GM21526 (cell line): ENCODE measurements around the gene NAA35.

Experiments
- ATAC-seq: cut with Tn5 transposase; IDR thresholded peaks from one replicate; pipeline ENCODE4 v1.9.1; 2021; ENCODE audit warnings: moderate library complexity; ENCODE audit not compliant: unreplicated experiment, low FRiP score

Gene NAA35

DNA sequence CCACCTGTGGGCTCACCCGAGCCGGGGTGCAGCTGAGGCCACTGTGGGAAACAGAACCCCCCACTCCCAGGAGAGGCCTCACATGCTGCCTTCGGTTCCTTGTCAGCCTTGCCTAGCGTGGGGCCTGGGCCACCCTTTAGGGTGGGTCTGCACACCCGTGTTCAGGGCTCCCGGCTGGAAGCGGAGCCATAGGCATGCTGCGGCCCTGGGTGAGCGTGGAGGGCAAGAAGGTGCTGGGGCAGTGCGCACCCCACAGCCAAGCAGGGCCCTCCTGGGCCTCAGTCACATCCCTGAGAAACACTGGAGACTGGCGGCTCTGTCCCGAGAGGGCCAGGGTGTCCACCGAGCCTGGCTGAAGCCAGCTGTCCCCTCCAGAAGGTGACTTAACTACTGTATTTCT lies 116.5 kb downstream of the NAA35 start:
- no peak for ATAC-seq

GRCh38 chr9:86061972-86062739 lies 121.2 kb downstream of the NAA35 start:
- ATAC-seq, result no peak

- no peak for ATAC-seq
These were observed 122.1 kb downstream of the NAA35 start for GRCh38 chr9:86062845-86063693.

- ATAC-seq, result no peak
These were observed 123.3 kb downstream of the NAA35 start for GRCh38 chr9:86064220-86064619.

DNA sequence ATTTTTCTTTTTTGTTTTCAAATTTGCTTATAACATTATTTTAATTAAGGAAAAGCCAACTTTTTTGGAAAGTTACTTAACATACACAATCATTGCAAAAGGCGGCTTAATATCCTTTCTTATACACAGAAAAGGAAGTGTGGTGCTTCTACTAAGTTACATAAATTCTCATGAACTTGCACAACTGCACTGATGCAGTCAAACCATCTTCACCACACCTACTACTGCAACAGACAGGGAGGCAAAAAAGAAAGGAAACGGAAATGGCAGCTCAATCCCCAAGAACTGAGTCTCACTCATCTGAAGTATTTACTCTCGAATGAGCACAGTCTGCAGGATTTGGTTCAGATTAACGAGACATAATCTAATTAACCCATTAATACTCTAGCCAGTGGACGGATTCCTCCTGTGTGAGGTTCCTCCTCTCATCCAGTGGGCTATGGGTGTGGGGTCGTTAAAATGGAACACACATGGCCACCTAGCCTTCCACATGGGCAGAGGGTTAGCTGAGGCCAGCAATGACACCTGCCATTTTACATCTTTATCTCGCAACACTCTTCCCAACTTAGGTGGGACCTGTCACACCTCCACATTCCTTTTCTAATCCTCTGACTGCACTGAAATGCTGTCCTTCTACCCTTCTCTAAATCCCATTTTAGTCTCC lies 128.4 kb downstream of the NAA35 start:
- ATAC-seq, result no peak
